Superior temporal gyrus (tissue), 1 donor: ENCODE measurements around the gene DSCAM.

Experiments
- DNase-seq: peaks from one replicate; pipeline ENCODE4 v3.0.0-alpha.2; 2016; ENCODE audit errors: extremely low spot score

Gene DSCAM

DNA sequence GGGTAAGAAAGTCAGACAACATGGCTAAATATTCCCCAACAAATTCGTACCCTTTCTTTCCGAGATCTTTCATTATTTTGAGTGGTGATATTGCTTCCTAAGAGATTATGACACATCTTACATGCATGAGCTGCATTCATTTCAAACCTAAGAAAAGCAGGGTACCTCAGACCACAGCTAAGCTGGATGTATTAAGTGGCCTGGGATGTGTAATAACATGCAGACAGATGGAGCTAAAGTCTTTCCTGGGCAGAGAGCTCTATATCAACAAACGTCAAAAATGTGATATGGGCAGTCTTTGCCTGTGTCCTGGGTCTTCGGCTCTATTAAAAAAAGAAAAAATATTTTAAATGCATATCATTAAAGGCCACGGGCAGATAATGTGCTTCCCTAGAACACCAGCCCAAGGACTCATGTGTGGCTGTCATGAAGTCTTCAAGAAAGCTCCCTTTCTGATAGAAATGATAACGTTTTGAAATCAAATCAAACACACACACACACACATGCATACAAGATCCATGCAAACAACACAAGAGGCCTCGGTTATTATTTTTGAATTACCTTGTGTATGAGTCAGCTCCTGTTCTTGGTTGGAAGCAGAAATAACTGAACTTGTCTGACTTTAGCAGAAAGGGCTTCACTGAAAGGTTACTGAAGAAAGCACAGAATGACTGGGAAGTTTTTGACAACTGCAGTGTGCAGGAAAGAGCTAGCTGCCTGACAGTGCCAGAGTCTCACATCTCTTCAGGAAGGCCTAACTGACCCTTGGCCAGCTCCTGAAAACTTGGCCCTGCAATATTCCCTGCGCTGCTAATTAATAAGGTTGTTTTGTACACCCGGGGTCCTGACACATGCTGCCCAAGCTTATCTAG is 231.2 kb downstream of the DSCAM start:
- no peak for DNase-seq

DNA sequence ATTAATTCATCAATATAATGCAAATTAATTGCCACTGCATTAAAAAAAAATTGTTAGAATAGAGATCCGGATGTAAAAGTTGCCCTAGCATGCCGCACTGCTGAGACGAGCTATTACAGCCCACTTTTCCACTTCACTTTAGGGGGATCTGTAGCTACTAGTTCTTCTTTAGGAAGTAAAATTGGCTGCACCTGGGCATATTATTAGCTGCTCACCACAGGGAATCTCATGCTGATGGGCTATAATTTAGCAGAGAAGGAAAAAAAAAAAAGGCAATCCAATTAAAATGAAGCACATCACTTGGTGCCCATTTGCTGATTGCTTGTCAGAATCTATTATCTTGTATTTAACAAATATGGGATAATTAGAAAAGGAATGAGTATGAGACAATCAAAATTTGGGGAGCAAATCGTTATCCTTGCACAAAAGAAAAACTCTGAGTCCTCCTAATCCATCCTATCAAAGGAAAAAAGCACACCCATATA is 233.4 kb downstream of the DSCAM start:
- DNase-seq: no peak

DNA sequence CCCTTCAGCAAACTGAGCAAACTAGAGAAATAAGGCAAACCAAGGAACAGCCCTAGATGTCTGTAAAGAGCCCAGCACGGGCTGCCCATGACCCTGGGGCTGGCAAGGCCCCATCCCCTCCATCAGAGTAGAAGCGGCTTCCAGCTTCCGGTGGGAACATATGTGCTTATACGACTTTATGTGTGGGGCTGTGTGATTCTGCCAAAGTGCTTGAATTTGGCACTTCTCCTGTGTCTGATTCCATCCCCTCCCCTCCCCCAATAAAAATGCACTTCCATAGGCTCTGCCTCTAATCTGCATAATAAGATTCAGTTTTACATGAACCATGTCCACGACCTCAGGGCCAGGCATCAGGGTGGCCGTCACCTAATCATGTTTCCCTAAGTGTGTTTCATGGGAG is 236.6 kb downstream of the DSCAM start:
- no peak for DNase-seq

- no peak for DNase-seq
Measured at GRCh38 chr21:40606341-40606740, 240.6 kb downstream of the DSCAM start.

DNA sequence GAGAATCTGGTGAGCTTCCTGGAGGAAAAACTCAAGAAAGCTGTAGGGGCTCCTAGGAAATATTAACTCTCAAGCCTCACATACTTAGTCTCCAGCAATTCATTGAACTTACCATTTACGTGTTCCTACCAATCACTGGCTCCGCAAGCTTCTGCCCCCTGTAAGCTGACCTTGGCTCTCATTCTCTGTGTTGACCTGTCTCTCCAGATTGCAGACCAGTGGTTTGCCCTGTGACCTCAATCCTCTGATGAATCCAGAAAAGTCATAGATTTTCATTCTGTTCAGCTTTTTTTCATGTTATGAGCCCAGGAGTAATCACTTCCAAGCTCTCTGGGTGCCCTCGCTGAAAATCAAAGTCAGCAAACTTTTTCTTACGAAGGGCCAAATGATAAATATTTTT is 241.9 kb downstream of the DSCAM start:
- DNase-seq: no peak

GRCh38 chr21:40603774-40604173 is 243.2 kb downstream of the DSCAM start:
- no peak for DNase-seq

DNA sequence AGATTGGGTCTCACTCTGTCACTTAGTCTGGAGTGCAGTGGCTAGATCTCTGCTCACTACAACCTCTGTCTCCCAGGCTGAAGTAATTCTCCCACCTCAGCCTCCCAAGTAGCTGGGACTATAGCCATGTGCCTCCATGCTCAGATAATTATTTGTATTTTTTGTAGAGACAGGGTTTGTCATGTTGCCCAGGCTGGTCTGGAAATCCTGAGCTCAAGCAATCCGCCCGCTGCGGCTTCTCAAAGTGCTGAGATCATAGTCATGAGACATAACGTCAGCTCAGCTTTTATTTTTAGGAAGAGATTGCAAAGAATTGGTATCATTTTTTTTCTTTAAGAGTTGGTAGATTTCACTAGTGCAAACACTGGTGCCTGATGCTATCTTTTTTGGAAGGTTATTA is 244.9 kb downstream of the DSCAM start:
- DNase-seq: no peak

DNA sequence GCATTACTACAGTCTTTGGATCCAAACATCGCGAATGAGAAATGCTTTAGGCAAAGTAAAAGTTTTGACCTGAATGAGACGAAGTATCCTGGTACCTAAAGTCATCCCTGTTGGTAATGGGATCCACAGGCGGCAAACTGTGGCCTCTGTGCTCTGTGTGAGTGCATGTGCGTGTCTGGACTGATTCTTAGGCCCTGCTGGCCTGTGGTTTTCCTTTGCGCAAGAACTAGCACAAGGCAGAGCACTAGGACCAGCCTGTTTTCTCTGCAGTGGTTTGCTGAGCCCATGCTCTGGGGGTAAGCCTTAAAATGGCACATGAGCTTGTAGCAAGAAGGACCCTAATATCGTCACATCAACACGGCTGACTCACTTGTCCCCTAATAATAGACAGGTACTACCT is 251.2 kb downstream of the DSCAM start:
- DNase-seq: no peak

GRCh38 chr21:40587736-40588346 is 259.1 kb downstream of the DSCAM start:
- DNase-seq: no peak

DNA sequence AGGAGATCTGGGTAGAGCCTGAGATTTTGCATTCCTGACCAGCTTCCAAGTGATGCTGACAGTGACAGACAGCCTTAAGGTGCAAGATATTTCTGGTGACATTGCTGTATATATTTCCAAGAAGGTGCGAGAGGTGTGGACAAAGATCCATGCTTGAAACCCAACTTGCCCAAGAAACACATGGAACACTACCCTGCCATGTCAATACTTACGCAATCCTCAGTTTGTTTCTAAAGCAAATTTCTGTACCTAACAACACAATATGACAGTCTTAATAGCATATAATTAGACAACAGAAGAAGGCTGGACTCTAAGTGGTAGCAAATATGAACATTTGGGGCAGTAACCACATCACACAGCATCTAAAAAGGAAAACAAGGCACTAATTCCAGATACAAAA is 260.4 kb downstream of the DSCAM start:
- DNase-seq: no peak

DNA sequence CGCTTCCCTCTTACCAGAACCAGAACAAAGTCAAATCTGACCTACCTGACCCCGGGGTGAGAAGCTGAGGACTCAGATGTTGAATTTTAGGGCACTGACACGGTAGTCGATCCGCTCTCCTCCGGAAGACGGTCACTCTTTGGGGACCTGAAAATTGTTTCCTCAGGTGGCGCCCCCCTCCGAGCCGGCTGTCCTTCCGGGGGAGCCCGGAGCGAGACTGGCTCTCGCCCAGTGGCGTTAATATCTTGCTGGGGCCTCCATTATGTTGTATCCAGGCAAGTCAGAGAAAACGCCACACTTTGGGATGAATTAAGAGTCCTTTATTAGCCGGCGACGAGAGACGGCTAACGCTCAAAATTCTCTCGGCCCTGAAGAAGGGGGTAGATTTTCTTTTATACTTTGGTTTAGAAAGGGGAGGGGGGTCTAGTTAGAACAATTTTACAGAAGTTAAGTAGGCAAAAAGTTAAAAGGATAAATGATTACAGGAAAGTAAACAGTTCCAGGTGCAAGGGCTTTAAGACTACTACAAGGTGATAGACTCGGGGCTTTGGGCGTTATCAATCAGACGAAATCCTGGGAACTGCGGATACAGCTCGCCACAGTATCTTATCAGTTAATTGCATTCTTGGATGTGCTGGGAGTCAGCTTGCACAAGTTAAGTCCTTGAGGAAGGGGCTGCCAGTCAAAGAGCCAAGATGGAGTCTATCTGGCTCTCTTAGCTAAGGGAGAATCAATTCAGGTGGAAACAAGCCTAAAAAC is 269.5 kb downstream of the DSCAM start:
- no peak for DNase-seq

DNA sequence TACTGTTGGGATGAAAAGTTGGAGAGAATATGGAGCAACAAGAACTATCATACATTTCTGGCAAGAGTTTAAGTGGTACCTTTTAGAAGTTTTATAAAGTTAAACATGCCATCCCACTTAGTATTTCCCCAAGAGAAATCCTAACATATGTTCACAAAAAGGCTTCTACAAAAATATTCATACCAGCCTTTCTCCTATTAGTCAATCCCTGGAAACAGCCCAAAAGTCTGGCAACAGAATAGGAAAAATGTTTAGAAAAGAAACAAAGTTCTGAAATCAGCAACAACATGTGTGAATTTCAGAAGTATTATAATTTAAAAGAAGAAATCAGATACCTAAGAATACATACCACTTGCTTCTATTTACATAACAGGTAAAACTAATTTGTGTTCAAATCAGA is 271.0 kb downstream of the DSCAM start:
- peak; percentile 34 for DNase-seq

DNA sequence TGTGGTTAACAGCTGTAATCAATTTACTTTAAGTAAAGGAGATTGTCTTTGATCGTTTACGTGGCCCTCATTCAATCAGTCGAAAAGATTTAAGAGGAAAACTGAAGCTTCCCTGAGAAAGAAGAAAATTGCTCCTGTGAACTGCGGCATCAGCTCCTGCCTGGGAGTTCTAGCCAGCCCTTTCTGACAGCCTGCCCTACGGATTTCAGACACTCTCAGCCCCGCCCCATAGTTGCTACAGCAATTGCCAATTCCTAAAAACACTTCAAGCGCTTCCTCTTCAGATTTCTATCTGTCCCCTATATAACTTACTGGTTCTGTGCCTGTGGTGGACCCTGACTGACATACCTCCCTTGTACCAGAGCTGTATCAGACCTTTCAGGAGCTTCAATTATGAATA is 277.6 kb downstream of the DSCAM start:
- DNase-seq: no peak

DNA sequence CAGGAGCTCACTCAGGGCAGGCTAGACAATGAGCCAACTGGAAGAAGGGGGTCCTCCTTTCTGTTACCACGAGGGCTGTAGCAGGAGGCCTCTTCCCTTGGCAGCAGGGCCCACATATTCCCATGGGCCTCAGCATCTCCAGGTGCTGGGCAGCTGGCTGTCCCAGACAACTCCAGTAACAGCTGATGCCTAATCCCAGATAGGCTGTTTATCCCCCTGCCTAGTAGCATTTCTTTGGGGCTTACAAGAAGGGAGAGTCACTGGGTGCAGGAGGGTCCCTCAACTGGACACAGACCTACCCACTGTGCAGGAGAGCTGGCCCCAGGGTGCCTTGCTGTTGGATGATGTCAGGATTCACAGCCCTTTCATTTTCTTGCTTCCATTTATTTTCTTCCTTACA is 278.2 kb downstream of the DSCAM start:
- DNase-seq: no peak

DNA sequence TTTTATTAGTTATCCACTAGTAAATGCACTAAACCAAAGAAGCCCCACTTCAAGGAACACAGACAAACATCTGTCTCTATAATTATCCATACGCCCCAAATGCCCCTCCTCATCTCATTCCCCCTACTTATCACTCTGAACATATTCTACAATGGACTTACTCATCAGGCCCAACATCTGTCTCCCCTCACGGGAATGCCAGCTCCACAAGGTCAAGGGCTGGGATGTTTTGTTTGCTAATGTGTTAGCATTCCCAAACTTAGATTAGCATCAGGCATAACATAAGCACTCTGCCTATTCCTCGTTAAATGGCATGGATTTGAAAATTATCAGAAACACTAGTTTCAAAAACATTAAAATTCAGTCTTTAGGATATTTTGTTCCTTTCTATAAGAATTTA is 279.5 kb downstream of the DSCAM start:
- DNase-seq: no peak

DNA sequence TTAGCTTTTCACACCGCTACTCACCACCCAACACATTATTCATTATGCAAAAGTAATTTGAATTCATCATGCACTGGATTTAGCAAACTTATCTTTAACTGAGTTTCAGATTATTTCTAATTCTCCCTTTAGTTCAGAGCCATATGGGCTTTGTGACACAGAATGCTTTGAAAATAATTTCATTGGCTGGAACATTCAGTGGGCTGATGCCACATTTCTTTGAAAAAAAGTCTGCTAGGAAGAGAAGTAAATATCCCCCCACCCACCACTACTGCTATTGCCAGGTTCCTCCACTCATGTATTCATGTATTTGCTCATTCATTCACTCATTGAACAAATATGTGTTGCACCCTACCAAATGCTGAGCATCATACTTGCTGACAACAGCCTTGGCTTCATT is 280.5 kb downstream of the DSCAM start:
- DNase-seq: no peak

DNA sequence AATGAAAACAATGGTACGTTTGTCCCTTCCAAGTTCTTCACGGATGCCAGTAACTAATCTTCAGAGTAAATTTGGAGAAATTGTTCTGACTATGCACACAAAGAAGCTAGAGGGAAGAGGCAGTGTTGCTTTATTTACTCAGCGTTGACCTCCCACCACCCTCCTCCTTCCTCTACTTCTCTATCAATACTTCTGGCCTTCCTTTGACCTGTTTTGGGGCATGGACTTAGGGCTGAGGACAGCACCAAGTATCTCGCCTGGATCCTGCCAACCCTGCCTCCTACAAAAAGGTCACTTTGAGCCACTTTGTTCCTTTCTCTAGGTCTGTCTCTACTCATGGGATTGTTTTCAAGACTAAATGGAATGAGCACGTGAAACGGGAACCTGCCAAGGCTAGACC is 282.6 kb downstream of the DSCAM start:
- DNase-seq: no peak

DNA sequence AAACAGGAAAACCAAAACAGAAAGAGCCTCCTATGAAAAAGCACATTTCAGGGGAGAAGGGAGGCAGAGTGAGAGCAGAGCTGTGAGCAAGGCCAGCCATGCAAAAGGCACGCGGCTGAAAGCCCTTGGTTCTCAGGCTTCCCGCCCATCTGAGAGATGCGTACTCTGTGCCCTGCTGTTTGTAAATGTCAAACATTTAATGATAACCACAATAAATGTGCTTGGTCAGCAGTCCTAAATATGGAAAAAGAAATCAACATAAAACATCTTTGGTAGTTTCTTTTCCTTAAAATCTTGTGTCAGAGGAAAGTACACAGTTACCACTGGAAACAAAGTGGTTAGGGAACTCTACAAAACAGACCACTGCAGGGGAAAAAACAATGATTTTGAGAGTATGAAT is 283.1 kb downstream of the DSCAM start:
- DNase-seq: no peak

DNA sequence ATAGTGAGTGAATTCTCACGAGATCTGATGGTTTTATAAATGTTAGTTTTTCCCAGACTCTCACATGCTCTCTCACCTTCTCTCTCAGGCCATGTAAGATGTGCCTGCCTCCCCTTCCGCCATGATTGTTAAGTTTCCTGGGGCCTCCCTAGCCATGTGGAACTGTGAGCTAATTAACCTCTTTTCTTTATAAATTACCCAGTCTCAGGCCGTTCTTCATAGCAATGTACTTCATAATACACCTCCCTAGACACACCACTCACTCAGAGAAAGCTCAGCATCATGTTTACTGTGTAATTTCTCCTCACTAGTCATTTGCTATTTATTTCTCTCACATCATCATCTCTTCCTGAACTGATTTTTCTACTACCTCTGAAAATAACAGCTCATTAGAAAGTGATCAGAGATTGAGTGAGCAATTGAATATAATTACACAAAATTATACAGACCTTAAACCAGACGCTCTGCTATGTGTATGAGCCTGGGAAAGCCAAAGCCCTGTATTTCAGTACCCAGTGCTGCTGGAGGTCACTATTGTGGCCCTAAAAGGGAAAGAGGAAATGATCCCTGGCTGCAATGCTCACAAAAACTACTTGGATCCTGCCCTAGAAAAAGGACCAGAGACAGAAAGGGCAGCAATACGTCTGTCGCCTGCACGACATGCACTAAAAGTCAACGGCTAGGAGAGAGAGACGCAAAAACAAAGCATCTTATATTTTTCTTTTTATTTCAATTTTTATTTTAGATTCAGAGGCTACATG is 284.5 kb downstream of the DSCAM start:
- no peak for DNase-seq

GRCh38 chr21:40556442-40556968 is 290.5 kb downstream of the DSCAM start:
- no peak for DNase-seq

DNA sequence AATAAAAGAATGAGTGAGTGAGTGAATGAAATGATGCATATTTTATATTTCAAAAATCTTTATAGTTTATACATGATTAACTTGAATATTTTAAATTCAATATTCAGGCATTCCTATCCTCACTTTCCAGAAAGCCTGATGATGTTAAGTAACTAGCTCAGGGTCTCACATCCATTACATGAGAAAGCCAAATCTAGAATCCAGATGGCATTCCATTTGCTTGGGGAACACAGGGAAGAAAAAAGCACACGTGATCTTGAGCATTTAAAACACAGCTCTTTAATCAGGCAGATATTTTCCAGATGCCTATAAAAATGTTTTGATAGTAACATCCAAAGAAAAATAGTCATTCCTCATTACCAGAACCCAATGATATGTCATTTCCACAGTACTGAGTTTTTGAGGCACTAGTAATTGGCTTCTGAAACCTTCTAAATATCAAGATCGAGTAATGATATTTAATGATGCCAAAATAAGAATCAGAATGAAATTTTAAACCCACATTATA is 291.9 kb downstream of the DSCAM start:
- DNase-seq: no peak
